Ectodermal cell (in vitro differentiated cells): Measurements from ENCODE around the gene CALHM3.

Experiments used
- H3K27ac ChIP-seq: 2 replicates; pipeline ENCODE4 v1.7.0; 2013; ENCODE audit warnings: mild to moderate bottlenecking, low read depth, low read length; ENCODE audit not compliant: insufficient read depth, poor library complexity, severe bottlenecking
- H3K27me3 ChIP-seq: 2 replicates; pipeline ENCODE4 v1.7.0; 2013; ENCODE audit warnings: mild to moderate bottlenecking, low read length; ENCODE audit not compliant: insufficient read depth, control insufficient read depth, poor library complexity, severe bottlenecking
- H3K36me3 ChIP-seq: one replicate; pipeline ENCODE4 v1.7.0; 2013; ENCODE audit warnings: low read length; ENCODE audit not compliant: control insufficient read depth, insufficient read depth
- H3K4me1 ChIP-seq: one replicate; pipeline ENCODE4 v1.7.0; 2013; ENCODE audit warnings: low read length; ENCODE audit not compliant: control insufficient read depth, insufficient read depth
- H3K4me3 ChIP-seq: 2 replicates; pipeline ENCODE4 v1.7.0; 2013; ENCODE audit warnings: low read depth, low read length, control low read depth; ENCODE audit not compliant: insufficient read depth
- H3K9me3 ChIP-seq: 2 replicates; pipeline ENCODE4 v1.7.0; 2013; ENCODE audit warnings: mild to moderate bottlenecking, low read length, moderate library complexity; ENCODE audit not compliant: control insufficient read depth
- WGBS, 2 experiments: methylation state at CpG; one replicate each; pipeline ENCODE4 v1.1.7; 2013; ENCODE audit warnings: missing lambda C conversion rate in 2 of 2; 5-methylcytosine and 5-hydroxymethylcytosine counted together

CALHM3 gene

GRCh38 chr10:103441206-103441605, 37.8 kb downstream of the CALHM3 start:
- Histone ChIP-seq H3K4me1 (no peaks in the 10 kb centered on the region), H3K36me3 (peaks cover 47% of the 10 kb centered on the region), H3K4me3 (no peak overlapping the region), H3K27me3 (no peaks in the 10 kb centered on the region), H3K27ac (no peak overlapping the region), H3K9me3 (no peaks in the 10 kb centered on the region)
- 96 to 97% methylated on average over 8 of the region's 8 CpGs for WGBS, 2 experiments

- Histone ChIP-seq H3K36me3 (peaks cover 44% of the 10 kb centered on the region), H3K4me1 (no peaks in the 10 kb centered on the region), H3K27ac (no peak overlapping the region), H3K27me3 (no peaks in the 10 kb centered on the region), H3K9me3 (no peaks in the 10 kb centered on the region), H3K4me3 (no peak overlapping the region)
- WGBS, 2 experiments = 95 to 96% methylated on average over 14 of the region's 14 CpGs
Observed at GRCh38 chr10:103440416-103440815, 38.6 kb downstream of the CALHM3 start.

DNA sequence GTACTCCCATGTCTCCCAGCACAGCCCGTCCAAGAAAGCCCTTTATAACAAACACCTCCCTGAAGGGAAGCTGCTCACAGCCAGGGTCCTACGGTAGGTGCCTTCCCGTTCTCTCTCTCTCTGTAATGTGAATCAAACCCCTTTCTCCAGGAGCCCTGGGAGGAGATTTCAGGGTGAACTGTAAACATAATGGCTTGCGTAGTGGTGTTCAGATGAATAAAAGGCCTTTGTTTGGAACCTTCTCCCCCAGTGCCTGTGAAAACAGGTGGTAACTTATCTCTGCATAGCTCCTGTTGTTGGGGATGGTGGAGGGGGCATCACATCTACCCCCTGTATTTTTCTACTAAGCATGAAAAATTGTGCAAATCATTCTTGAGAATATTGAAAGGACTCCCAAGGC, 39.3 kb downstream of the CALHM3 start:
- Histone ChIP-seq H3K4me1 (no peaks in the 10 kb centered on the region), H3K9me3 (no peaks in the 10 kb centered on the region), H3K27me3 (no peaks in the 10 kb centered on the region), H3K36me3 (peaks cover 39% of the 10 kb centered on the region), H3K4me3 (no peak overlapping the region), H3K27ac (no peak overlapping the region)
- 84 to 88% methylated on average over 4 of the region's 4 CpGs for WGBS, 2 experiments

DNA sequence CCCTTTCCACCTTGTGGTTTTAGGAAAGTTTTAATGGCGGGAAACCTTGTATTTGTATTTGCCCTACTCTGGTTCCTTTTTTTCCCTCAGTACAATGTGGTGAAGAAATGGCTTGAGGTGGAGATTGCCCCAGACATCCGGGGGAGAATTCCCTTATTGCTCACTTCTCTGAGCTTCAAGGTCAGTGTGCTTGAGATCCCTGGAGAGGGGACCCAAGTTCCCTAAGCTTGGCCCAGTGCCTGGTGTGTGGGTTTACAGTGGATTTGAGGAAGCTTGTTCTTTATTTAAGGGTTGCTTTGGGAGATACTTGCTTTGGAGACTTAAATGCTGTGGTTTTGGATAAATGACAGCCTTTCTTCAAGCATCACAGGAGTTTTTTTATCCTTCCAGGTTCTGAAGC, 45.2 kb downstream of the CALHM3 start:
- Histone ChIP-seq H3K36me3 (peaks cover 46% of the 10 kb centered on the region), H3K4me3 (no peak overlapping the region), H3K9me3 (no peaks in the 10 kb centered on the region), H3K27me3 (no peaks in the 10 kb centered on the region), H3K4me1 (no peaks in the 10 kb centered on the region), H3K27ac (no peak overlapping the region)
- WGBS, 2 experiments = 93 to 100% methylated on average over 2 of the region's 2 CpGs

DNA sequence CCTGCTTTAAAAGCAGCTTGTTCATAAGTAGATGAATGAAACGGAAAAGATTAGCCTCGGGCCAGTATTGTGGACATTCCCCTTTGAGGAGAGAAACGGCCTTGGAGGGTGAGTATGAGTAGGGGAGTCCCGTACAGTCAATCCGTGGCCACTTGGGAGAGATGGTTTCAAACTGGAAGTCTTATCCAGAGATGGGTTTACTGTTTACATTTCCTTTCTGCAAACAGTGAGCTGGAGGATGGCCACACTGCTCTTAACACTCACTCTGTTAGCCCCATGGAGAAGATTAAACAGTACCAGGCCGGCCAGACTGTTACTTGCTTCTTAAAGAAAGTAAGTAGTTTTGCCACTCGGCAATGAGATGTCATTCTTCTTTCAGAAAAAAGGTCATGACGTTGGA, 47.1 kb downstream of the CALHM3 start:
- Histone ChIP-seq H3K9me3 (no peaks in the 10 kb centered on the region), H3K27ac (no peak overlapping the region), H3K27me3 (no peaks in the 10 kb centered on the region), H3K4me1 (no peaks in the 10 kb centered on the region), H3K36me3 (peaks cover 44% of the 10 kb centered on the region), H3K4me3 (no peak overlapping the region)
- 95 to 96% methylated on average over 8 of the region's 8 CpGs for WGBS, 2 experiments

DNA sequence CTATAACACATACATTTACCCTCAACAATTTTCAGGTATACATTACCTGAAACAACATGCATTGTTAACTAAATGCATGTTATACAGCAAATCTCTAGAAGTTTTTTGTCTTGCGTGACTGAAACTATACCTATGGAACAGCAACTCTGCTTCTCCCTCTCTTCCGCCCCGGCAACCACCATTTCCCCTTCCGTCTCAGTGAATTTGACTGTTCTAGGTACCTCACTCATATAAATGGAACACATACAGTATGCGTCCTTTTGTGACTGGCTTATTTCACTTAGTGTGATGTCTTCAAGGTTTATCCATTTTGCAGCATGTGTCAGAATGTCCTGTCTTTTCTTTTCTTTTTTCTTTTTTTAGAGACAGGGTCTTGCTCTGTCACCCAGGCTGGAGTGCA, 49.4 kb downstream of the CALHM3 start:
- H3K27ac ChIP-seq = no peak overlapping the region
- peaks cover 47% of the 10 kb centered on the region for H3K36me3 ChIP-seq
- 90 to 96% methylated on average over 5 of the region's 5 CpGs for WGBS, 2 experiments
- H3K27me3 ChIP-seq = no peaks in the 10 kb centered on the region
- no peak overlapping the region for H3K4me3 ChIP-seq
- no peaks in the 10 kb centered on the region for H3K4me1 ChIP-seq
- H3K9me3 ChIP-seq = no peaks in the 10 kb centered on the region

- 96% methylated on average over 4 to 5 of the region's 5 CpGs for WGBS, 2 experiments
Observed at GRCh38 chr10:103428989-103429643, 49.9 kb downstream of the CALHM3 start.

GRCh38 chr10:103427866-103428265, 51.2 kb downstream of the CALHM3 start:
- no peaks in the 10 kb centered on the region for H3K9me3 ChIP-seq
- WGBS, 2 experiments = 91 to 93% methylated on average over 9 of the region's 9 CpGs
- H3K4me3 ChIP-seq = no peak overlapping the region
- no peak overlapping the region for H3K27ac ChIP-seq
- no peaks in the 10 kb centered on the region for H3K4me1 ChIP-seq
- H3K36me3 ChIP-seq = peaks cover 55% of the 10 kb centered on the region
- no peaks in the 10 kb centered on the region for H3K27me3 ChIP-seq

More at GRCh38 chr10:103428989-103429643, 49.9 kb downstream of the CALHM3 start:
- H3K9me3 ChIP-seq = no peaks in the 10 kb centered on the region
- no peak overlapping the region for H3K27ac ChIP-seq
- H3K4me3 ChIP-seq = no peak overlapping the region
- no peaks in the 10 kb centered on the region for H3K4me1 ChIP-seq
- H3K27me3 ChIP-seq = no peaks in the 10 kb centered on the region
- H3K36me3 ChIP-seq = peaks cover 51% of the 10 kb centered on the region

DNA sequence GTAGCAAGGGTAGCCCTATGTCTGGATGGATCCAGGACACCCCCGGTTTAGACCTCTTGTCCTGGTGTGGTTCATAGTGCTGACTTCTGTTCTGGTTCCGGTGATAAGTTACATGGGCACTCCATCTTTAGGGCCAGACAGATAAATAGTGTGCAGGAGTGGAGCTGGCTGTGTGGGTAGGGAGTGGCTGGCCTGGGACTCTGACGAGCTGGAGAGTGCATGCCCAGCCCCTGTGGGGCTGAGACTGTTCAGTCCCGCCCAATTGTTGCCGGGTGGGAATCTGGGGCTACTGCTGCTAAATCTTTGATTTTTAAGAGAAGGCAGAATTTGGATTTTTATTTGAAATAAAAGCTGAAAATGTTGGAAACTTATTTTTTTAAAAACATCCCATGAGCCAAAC, 55.3 kb downstream of the CALHM3 start:
- Histone ChIP-seq H3K27ac (no peak overlapping the region), H3K36me3 (peaks cover 63% of the 10 kb centered on the region), H3K9me3 (no peaks in the 10 kb centered on the region), H3K27me3 (no peaks in the 10 kb centered on the region), H3K4me1 (no peaks in the 10 kb centered on the region), H3K4me3 (no peak overlapping the region)
- 92 to 93% methylated on average over 5 of the region's 5 CpGs for WGBS, 2 experiments
